Endothelial cell of umbilical vein (primary cell): ENCODE results near the gene BMPR2. TPM values are rescaled to one million over a fixed set of nuclear protein-coding genes. Genes with fewer than 3 reads are reported as not detected.

Experiments used
- BruUV-seq: library from RNA; stranded (reverse); fragments of 400-500 nt; replicated peaks from 2 replicates; lab custom pipeline; 2021; lab: Mats Ljungman, UMichigan
- CTCF ChIA-PET: fragments of 300-600, 350-600 bp; sonication (Branson Sonifier 250); formaldehyde crosslinking; loops from one replicate; lab custom pipeline; 2021; ENCODE audit warnings: antibody characterized with exemption, inconsistent platforms; lab: Charles Lee
- POLR2A ChIA-PET: fragments of 300-600, 350-600 bp; sonication (Branson Sonifier 250); formaldehyde crosslinking; loops from one replicate; lab custom pipeline; 2021; ENCODE audit warnings: antibody characterized with exemption, inconsistent platforms; lab: Charles Lee
- DNase-seq: peaks from one replicate; pipeline ENCODE4 v3.0.0-alpha.2; 2011; ENCODE audit warnings: low read depth, low spot score
- FAIRE-seq: peaks from 2 replicates; lab custom pipeline; 2011; peaks lifted over from hg19 to GRCh38; lab: Jason Lieb, UNC
- H2AFZ ChIP-seq: 2 replicates; pipeline ENCODE4 v1.6.0; 2012; ENCODE audit warnings: low read depth, low read length, control low read depth, inconsistent platforms
- H3K27ac ChIP-seq: 2 replicates; pipeline ENCODE4 v1.5.1; 2011; ENCODE audit warnings: low read depth, mild to moderate bottlenecking, control low read depth, low read length, moderate library complexity; ENCODE audit not compliant: insufficient read depth
- H3K27me3 ChIP-seq, 2 experiments: 2 replicates each; pipeline versions ENCODE4 v1.6.0 to v1.6.1; 2011; ENCODE audit warnings: low read length in 2 of 2, mixed read lengths in 1 of 2; ENCODE audit not compliant: control insufficient read depth in 2 of 2, insufficient read depth in 2 of 2
- H3K36me3 ChIP-seq, 2 experiments: 2 replicates in 1 of 2; 3 replicates in 1 of 2; pipeline ENCODE4 v1.5.1; 2011; ENCODE audit warnings: low read length in 2 of 2, mild to moderate bottlenecking in 1 of 2, moderate library complexity in 1 of 2; ENCODE audit not compliant: control insufficient read depth in 2 of 2, insufficient read depth in 2 of 2; ENCODE audit errors: extremely low read depth in 1 of 2
- H3K4me1 ChIP-seq: 3 replicates; pipeline ENCODE4 v1.5.1; 2011; ENCODE audit warnings: mild to moderate bottlenecking, low read length; ENCODE audit not compliant: control insufficient read depth, insufficient read depth; ENCODE audit errors: extremely low read depth
- H3K4me2 ChIP-seq: 2 replicates; pipeline ENCODE4 v1.6.1; 2011; ENCODE audit warnings: low read length, control low read depth, mixed read lengths; ENCODE audit not compliant: insufficient read depth
- H3K4me3 ChIP-seq, 3 experiments: fragments of 200-600 bp in 1 of 3; sonication (generic), shearing (Covaris generic) in 1 of 3; replicated peaks in 1 of 3; 2 replicates each; pipeline ENCODE4 v1.5.1; 2011 to 2016; ENCODE audit warnings: control low read depth in 3 of 3, low read length in 3 of 3, mild to moderate bottlenecking in 2 of 3, inconsistent platforms in 1 of 3, low read depth in 1 of 3, moderate library complexity in 1 of 3; ENCODE audit not compliant: insufficient read depth in 1 of 3
- H3K79me2 ChIP-seq: 2 replicates; pipeline ENCODE4 v1.6.0; 2012; ENCODE audit warnings: low read length, inconsistent platforms; ENCODE audit not compliant: control insufficient read depth, insufficient read depth
- H3K9ac ChIP-seq: replicated peaks from 2 replicates; pipeline ENCODE3; 2011; ENCODE audit warnings: low read length, control low read depth; ENCODE audit not compliant: insufficient read depth; ENCODE audit errors: extremely low read depth
- H3K9me1 ChIP-seq: replicated peaks from 3 replicates; pipeline ENCODE4 v1.6.0; 2011; ENCODE audit warnings: mild to moderate bottlenecking, low read length; ENCODE audit not compliant: control insufficient read depth, insufficient read depth; ENCODE audit errors: extremely low read depth
- H3K9me3 ChIP-seq: replicated peaks from 2 replicates; pipeline ENCODE4 v1.5.1; 2012; ENCODE audit warnings: low read length, inconsistent platforms; ENCODE audit not compliant: control insufficient read depth, insufficient read depth
- H4K20me1 ChIP-seq: replicated peaks from 2 replicates; pipeline ENCODE3; 2011; ENCODE audit warnings: mild to moderate bottlenecking, low read length; ENCODE audit not compliant: control insufficient read depth, insufficient read depth; ENCODE audit errors: extremely low read depth
- CTCF ChIP-seq, 2 donors: IDR thresholded peaks; 1 replicate in 1 of 2; 2 replicates in 1 of 2; pipeline ENCODE4 v1.5.1; 2011; ENCODE audit warnings: low read length in 2 of 2, mild to moderate bottlenecking in 2 of 2, moderate library complexity in 2 of 2, control low read depth in 1 of 2, inconsistent platforms in 1 of 2, low read depth in 1 of 2; ENCODE audit not compliant: insufficient read depth in 1 of 2; ENCODE audit errors: extremely low read depth in 1 of 2
- EZH2 ChIP-seq: IDR thresholded peaks from 2 replicates; pipeline ENCODE4 v1.6.1; 2012; ENCODE audit warnings: borderline replicate concordance, low read depth, mild to moderate bottlenecking, moderate library complexity, low read length, inconsistent platforms; ENCODE audit not compliant: severe bottlenecking
- FOS ChIP-seq: IDR thresholded peaks from 2 replicates; pipeline ENCODE4 v1.6.1; 2011; ENCODE audit warnings: mild to moderate bottlenecking, low read length, moderate library complexity, borderline replicate concordance; ENCODE audit not compliant: insufficient read depth
- GATA2 ChIP-seq: IDR thresholded peaks from 2 replicates; pipeline ENCODE4 v1.7.0; 2011; ENCODE audit warnings: low read depth, mild to moderate bottlenecking, moderate library complexity, mixed read lengths, low read length; ENCODE audit not compliant: insufficient read length, insufficient read depth
- POLR2A ChIP-seq: IDR thresholded peaks from 2 replicates; pipeline ENCODE4 v1.6.1; 2012; ENCODE audit warnings: low read depth, mild to moderate bottlenecking, control low read depth, low read length
- POLR2AphosphoS5 ChIP-seq: IDR thresholded peaks from 2 replicates; pipeline ENCODE4 v1.6.1; 2012; ENCODE audit warnings: low read depth, mild to moderate bottlenecking, control low read depth, low read length, moderate library complexity; ENCODE audit not compliant: insufficient read depth
- dilution Hi-C: fragments of 300-500 bp; cut with MboI; formaldehyde crosslinking; loops from one replicate; pipeline ENCODE4 v1.15.0; 2019; ENCODE audit warnings: low sequenced_read_pairs; ENCODE audit not compliant: extremely low pct_ligation_motif_present
- intact Hi-C: fragments of 100-400 bp; cut with micrococcal nuclease; formaldehyde crosslinking; loops from one replicate; pipeline ENCODE4 v1.10.0; 2022
- polyA plus RNA-seq, 4 experiments: library from polyadenylated mRNA; depleted of rRNA in 3 of 4; stranded (reverse) in 3 of 4; unstranded in 1 of 4; fragments of >200 nt; gene quantifications; 2 replicates each; pipeline versions ENCODE4 v1.2.1 to v1.2.3, GENCODE V29; 2011 to 2012; ENCODE audit warnings: missing spikeins in 1 of 4
- total RNA-seq: library from RNA; stranded (reverse); gene quantifications from 2 replicates; pipeline ENCODE4 v1.2.3, GENCODE V29; 2021

Gene BMPR2
- total and polyA plus RNA-seq, 2 donors (not counting 3 experiments of a cell fraction or from before 2014, with no cell fraction given): 35.8 to 113 TPM

- intact Hi-C loops: no loop called here
- dilution Hi-C loops: no loop called here
- H3K4me1 ChIP-seq: no peaks in the 10 kb centered on the region
- H3K4me3 ChIP-seq: no peak overlapping the region
- H3K9ac ChIP-seq: no peak overlapping the region
- H3K4me2 ChIP-seq: no peak overlapping the region
- no peaks in the 10 kb centered on the region for H3K9me1 ChIP-seq
- peaks cover 0 to 5% of the 10 kb centered on the region in 2 experiments for H3K36me3 ChIP-seq
- CTCF ChIA-PET: no interaction called here
- no TSS peak for BruUV-seq
- no peak overlapping the region for H2AFZ ChIP-seq
- H3K27ac ChIP-seq: no peak overlapping the region
- H3K9me3 ChIP-seq: no peaks in the 10 kb centered on the region
- peaks cover 21% of the 10 kb centered on the region for H3K79me2 ChIP-seq
- H3K27me3 ChIP-seq: no peaks in the 10 kb centered on the region
- H4K20me1 ChIP-seq: no peaks in the 10 kb centered on the region
- FAIRE-seq (no peak), DNase-seq (no peak)
- TF ChIP-seq EZH2 (no peak), GATA2 (no peak), CTCF (IDR thresholded peaks at IDR 0.05; ENCODE audit: extremely low read depth in 1 of 2, insufficient read depth in 1 of 2, low read depth in 1 of 2, low read length in 2 of 2) (no peak), POLR2AphosphoS5 (no peak), FOS (no peak), POLR2A (no peak)
- POLR2A ChIA-PET: no interaction called here
Measured at GRCh38 chr2:202512176-202512575, 136.0 kb downstream of the BMPR2 start.

- Histone ChIP-seq H3K36me3 (peaks cover 8 to 11% of the 10 kb centered on the region in 2 experiments), H3K9me1 (no peaks in the 10 kb centered on the region), H3K27me3 (no peaks in the 10 kb centered on the region), H3K79me2 (peaks cover 17% of the 10 kb centered on the region), H3K4me2 (no peak overlapping the region), H3K27ac (no peak overlapping the region), H3K9me3 (no peaks in the 10 kb centered on the region), H3K4me3 (no peak overlapping the region), H4K20me1 (no peaks in the 10 kb centered on the region), H2AFZ (no peak overlapping the region), H3K4me1 (no peaks in the 10 kb centered on the region), H3K9ac (no peak overlapping the region)
- BruUV-seq: no TSS peak
- ChIA-PET POLR2A (no interaction called here), CTCF (interaction anchor here (1.2 kb wide), 1 partner anchor 11 kb away, joined by 3 read pairs; no protein-coding TSS in a partner anchor)
- intact Hi-C loops (no loop called here), dilution Hi-C loops (no loop called here)
- DNase-seq (no peak), FAIRE-seq (no peak)
- TF ChIP-seq EZH2 (no peak), FOS (no peak)
Measured at GRCh38 chr2:202514732-202515131, 138.6 kb downstream of the BMPR2 start.
